ENCODE measurements around the gene MFF.
"Not testable (repeated sequence)": the region's sequence is repeated elsewhere in the genome, so short reads cannot be mapped to it uniquely, and the experiment has no call there.

MFF gene

GRCh38 chr2:227379095-227379494 lies 54.0 kb downstream of the MFF start, which contains the start of gene TM4SF20:
Gene TM4SF20 (minus strand): TSS chr2:227379306. CDS start chr2:227379268, 38 bp downstream.
- TF ChIP-seq CTCF (IDR thresholded peaks at IDR 0.05; ENCODE audit: low read depth, low read length, missing control alignments), result no peak
- Histone ChIP-seq H3K27me3 (replicated peaks) (no peaks in the 10 kb centered on the region), H3K36me3 (replicated peaks) (no peaks in the 10 kb centered on the region), H3K27ac (no peak within 1 kb of the TSS), H3K4me3 (ENCODE audit: low read depth, low read length) (no peak within 1 kb of the TSS)
- in situ Hi-C loops (cut with HindIII; ENCODE audit: low pct_ligation_motif_present, low sequenced_read_pairs), result no loop called here
- no peak for DNase-seq

- DNase-seq; H3K36me3 ChIP-seq (replicated peaks); H3K27me3 ChIP-seq (replicated peaks); H3K27ac ChIP-seq; in situ Hi-C loops (cut with HindIII; ENCODE audit: low pct_ligation_motif_present, low sequenced_read_pairs); H3K4me3 ChIP-seq (ENCODE audit: low read depth, low read length): not testable (repeated sequence)
These were observed 57.3 kb downstream of the MFF start for GRCh38 chr2:227382241-227382835.

- TF ChIP-seq CTCF (IDR thresholded peaks at IDR 0.05; ENCODE audit: low read depth, low read length, missing control alignments), result no peak
- Histone ChIP-seq H3K27ac (no peak overlapping the region), H3K27me3 (replicated peaks) (no peaks in the 10 kb centered on the region), H3K36me3 (replicated peaks) (no peaks in the 10 kb centered on the region), H3K4me3 (ENCODE audit: low read depth, low read length) (no peak overlapping the region)
- in situ Hi-C loops (cut with HindIII; ENCODE audit: low pct_ligation_motif_present, low sequenced_read_pairs), result no loop called here
- no peak for DNase-seq
These were observed 58.6 kb downstream of the MFF start for GRCh38 chr2:227383686-227384085.

GRCh38 chr2:227386630-227387029 lies 61.6 kb downstream of the MFF start:
- no peak overlapping the region for H3K27ac ChIP-seq

GRCh38 chr2:227387583-227387982 lies 62.5 kb downstream of the MFF start, which contains the start of gene SCYGR1:
Gene SCYGR1 (minus strand): TSS chr2:227387949. CDS start chr2:227387949, 0 bp downstream.
- H3K27me3 ChIP-seq (replicated peaks); in situ Hi-C loops (cut with HindIII; ENCODE audit: low pct_ligation_motif_present, low sequenced_read_pairs); H3K4me3 ChIP-seq (ENCODE audit: low read depth, low read length); H3K36me3 ChIP-seq (replicated peaks); DNase-seq: not testable (repeated sequence)
- H3K27ac ChIP-seq, result peak within 1 kb of the TSS; percentile 66

More at GRCh38 chr2:227386630-227387029, 61.6 kb downstream of the MFF start:
- no peaks in the 10 kb centered on the region for H3K36me3 ChIP-seq (replicated peaks)
- in situ Hi-C loops (cut with HindIII; ENCODE audit: low pct_ligation_motif_present, low sequenced_read_pairs), result no loop called here
- H3K27me3 ChIP-seq (replicated peaks), result no peaks in the 10 kb centered on the region
- no peak for DNase-seq
- TF ChIP-seq CTCF (IDR thresholded peaks at IDR 0.05; ENCODE audit: low read depth, low read length, missing control alignments), result no peak
- no peak overlapping the region for H3K4me3 ChIP-seq (ENCODE audit: low read depth, low read length)

- peak overlapping the region; percentile 66 for H3K27ac ChIP-seq
- DNase-seq, result peak; percentile 86
- no peaks in the 10 kb centered on the region for H3K27me3 ChIP-seq (replicated peaks)
- H3K36me3 ChIP-seq (replicated peaks), result no peaks in the 10 kb centered on the region
- H3K4me3 ChIP-seq (ENCODE audit: low read depth, low read length), result no peak overlapping the region
- TF ChIP-seq CTCF (IDR thresholded peaks at IDR 0.05; ENCODE audit: low read depth, low read length, missing control alignments), result no peak
- in situ Hi-C loops (cut with HindIII; ENCODE audit: low pct_ligation_motif_present, low sequenced_read_pairs), result no loop called here
These were observed 63.5 kb downstream of the MFF start for GRCh38 chr2:227388537-227389011.

- H3K36me3 ChIP-seq (replicated peaks), result no peaks in the 10 kb centered on the region
- no peak for DNase-seq
- no peak for TF ChIP-seq CTCF (IDR thresholded peaks at IDR 0.05; ENCODE audit: low read depth, low read length, missing control alignments)
- no peak overlapping the region for H3K27ac ChIP-seq
- in situ Hi-C loops (cut with HindIII; ENCODE audit: low pct_ligation_motif_present, low sequenced_read_pairs), result no loop called here
- H3K4me3 ChIP-seq (ENCODE audit: low read depth, low read length), result no peak overlapping the region
- no peaks in the 10 kb centered on the region for H3K27me3 ChIP-seq (replicated peaks)
These were observed 64.2 kb downstream of the MFF start for GRCh38 chr2:227389231-227389630.

Measured in brain microvascular endothelial cell (primary cell).